Gastrocnemius medialis (tissue), 4 donors: ENCODE measurements around the gene MINDY4B. TPM values are rescaled to one million over a fixed set of nuclear protein-coding genes. Genes with fewer than 3 reads are reported as not detected.

Experiments
- ATAC-seq, 2 donors: fragments of 150-250 bp; one replicate each; pipeline ENCODE4 v1.9.1; 2016
- DNase-seq, 2 donors: peaks; one replicate each; pipeline ENCODE4 v3.0.0-alpha.2; 2019
- H3K27ac ChIP-seq, 4 donors: fragments of 200-600 bp; sonication (generic); 1 replicate in 1 of 4; 2 replicates in 3 of 4; pipeline ENCODE4 v1.5.1; 2016 to 2018; ENCODE audit warnings: mild to moderate bottlenecking in 2 of 4, moderate library complexity in 1 of 4
- H3K27me3 ChIP-seq, 3 donors: fragments of 200-600 bp; sonication (generic) in 2 of 3; 1 replicate in 1 of 3; 2 replicates in 2 of 3; pipeline versions ENCODE4 v1.5.1 to v1.6.0; 2016 to 2019; ENCODE audit warnings: mild to moderate bottlenecking in 1 of 3, moderate library complexity in 1 of 3
- H3K36me3 ChIP-seq, 2 donors: fragments of 200-600 bp; sonication (generic) in 1 of 2; one replicate each; pipeline ENCODE4 v1.5.1; 2017 to 2018
- H3K4me1 ChIP-seq, 2 donors: fragments of 200-600 bp; sonication (generic) in 1 of 2; one replicate each; pipeline ENCODE4 v1.5.1; 2016 to 2017; ENCODE audit warnings: mild to moderate bottlenecking in 2 of 2
- H3K4me3 ChIP-seq, 4 donors: fragments of 200-600 bp; sonication (generic) in 3 of 4; 1 replicate in 1 of 4; 2 replicates in 3 of 4; pipeline ENCODE4 v1.5.1; 2016 to 2019; ENCODE audit warnings: mild to moderate bottlenecking in 2 of 4
- H3K9me3 ChIP-seq, 3 donors: fragments of 200-600 bp; sonication (generic) in 2 of 3; 1 replicate in 1 of 3; 2 replicates in 2 of 3; pipeline ENCODE4 v1.5.1; 2016 to 2019
- CTCF ChIP-seq, 5 experiments: fragments of 450-650 bp in 3 of 5; fragments of 200-600 bp in 2 of 5; sonication (generic) in 2 of 5; IDR thresholded peaks in 4 of 5; conservative IDR thresholded peaks in 1 of 5; 1 replicate in 4 of 5; 2 replicates in 1 of 5; pipeline ENCODE4 v1.5.1; 2016 to 2019; ENCODE audit warnings: antibody characterized with exemption in 5 of 5, mild to moderate bottlenecking in 3 of 5, moderate library complexity in 3 of 5
- POLR2A ChIP-seq, 2 donors: fragments of 450-650 bp; IDR thresholded peaks; one replicate each; pipeline ENCODE4 v1.6.1; 2017; ENCODE audit warnings: antibody characterized with exemption in 2 of 2, mild to moderate bottlenecking in 2 of 2, moderate library complexity in 2 of 2
- in situ Hi-C, 4 donors: fragments of 200-750 bp; cut with MboI; loops; one replicate each; pipeline versions ENCODE4 v1.15.0 to v1.8.0; 2017; ENCODE audit warnings: low sequenced_read_pairs in 4 of 4
- intact Hi-C: fragments of 100-400 bp; cut with DNase I; formaldehyde crosslinking; loops from one replicate; pipeline ENCODE4 v1.15.1; 2023; ENCODE audit warnings: low total_unique reads
- total RNA-seq, 4 donors: library from RNA; depleted of rRNA; stranded (reverse); fragments of >200 nt; gene quantifications; one replicate each; pipeline versions ENCODE4 v1.1.0 to v1.2.3, GENCODE V29; 2016

Gene MINDY4B
- total RNA-seq, 4 donors from 2014 or later, result not detected

GRCh38 chr3:150936693-150937092, 31.5 kb upstream of the MINDY4B start:
- intact Hi-C loops, result no loop called here
- H3K4me3 ChIP-seq, result no peak overlapping the region
- ATAC-seq, result no peak

GRCh38 chr3:150933473-150933995, 28.3 kb upstream of the MINDY4B start:
- Histone ChIP-seq H3K36me3 (no peaks in the 10 kb centered on the region), H3K9me3 (no peaks in the 10 kb centered on the region), H3K4me1 (no peaks in the 10 kb centered on the region), H3K4me3 (no peak overlapping the region), H3K27me3 (no peaks in the 10 kb centered on the region), H3K27ac (no peak overlapping the region)
- TF ChIP-seq POLR2A (IDR thresholded peaks at IDR 0.05) (no peak), CTCF (IDR thresholded peaks at IDR 0.05 in 4 of 5, conservative IDR thresholded peaks at IDR 0.05 in 1 of 5) (no peak)
- in situ Hi-C loops (no loop called here), intact Hi-C loops (no loop called here)
- DNase-seq (no peak), ATAC-seq (no peak)

More at GRCh38 chr3:150936693-150937092, 31.5 kb upstream of the MINDY4B start:
- TF ChIP-seq POLR2A (IDR thresholded peaks at IDR 0.05) (no peak), CTCF (IDR thresholded peaks at IDR 0.05 in 4 of 5, conservative IDR thresholded peaks at IDR 0.05 in 1 of 5) (no peak)
- Histone ChIP-seq H3K27ac (no peak overlapping the region), H3K27me3 (no peaks in the 10 kb centered on the region), H3K36me3 (no peaks in the 10 kb centered on the region), H3K4me1 (no peaks in the 10 kb centered on the region), H3K9me3 (no peaks in the 10 kb centered on the region)
- in situ Hi-C loops, result no loop called here
- no peak for DNase-seq

- in situ Hi-C loops (no loop called here), intact Hi-C loops (no loop called here)
- no peaks in the 10 kb centered on the region for H3K9me3 ChIP-seq
- no peaks in the 10 kb centered on the region for H3K27me3 ChIP-seq
- TF ChIP-seq POLR2A (IDR thresholded peaks at IDR 0.05) (no peak), CTCF (IDR thresholded peaks at IDR 0.05 in 4 of 5, conservative IDR thresholded peaks at IDR 0.05 in 1 of 5) (no peak)
- DNase-seq (no peak), ATAC-seq (no peak)
- no peaks in the 10 kb centered on the region for H3K36me3 ChIP-seq
- H3K4me3 ChIP-seq, result no peak overlapping the region
- no peak overlapping the region for H3K27ac ChIP-seq
- H3K4me1 ChIP-seq, result no peaks in the 10 kb centered on the region
Measured at GRCh38 chr3:150931745-150932144, 26.5 kb upstream of the MINDY4B start.

GRCh38 chr3:150930839-150931238, 25.6 kb upstream of the MINDY4B start:
- in situ Hi-C loops (no loop called here), intact Hi-C loops (no loop called here)

More at GRCh38 chr3:150930839-150931238, 25.6 kb upstream of the MINDY4B start:
- no peaks in the 10 kb centered on the region for H3K9me3 ChIP-seq
- ATAC-seq (no peak), DNase-seq (no peak)
- H3K27me3 ChIP-seq, result peaks cover 0 to 1% (median 0%) of the 10 kb centered on the region in 3 donors
- no peaks in the 10 kb centered on the region for H3K4me1 ChIP-seq
- no peak overlapping the region for H3K27ac ChIP-seq
- TF ChIP-seq CTCF (IDR thresholded peaks at IDR 0.05 in 4 of 5, conservative IDR thresholded peaks at IDR 0.05 in 1 of 5) (no peak), POLR2A (IDR thresholded peaks at IDR 0.05) (no peak)
- no peak overlapping the region for H3K4me3 ChIP-seq
- H3K36me3 ChIP-seq, result no peaks in the 10 kb centered on the region
